OCI-LY3 (cell line): ENCODE data around the gene LUZP2.

Source experiments
- H2AFZ ChIP-seq: fragments of 200-600, 300-600 bp; shearing (Covaris generic); 2 replicates; pipeline ENCODE4 v1.6.0; 2014; ENCODE audit warnings: antibody characterized with exemption, low read depth, low read length
- H3K27ac ChIP-seq: fragments of 200-600, 300-600 bp; sonication (generic); 2 replicates; pipeline ENCODE4 v1.5.1; 2014; ENCODE audit warnings: mild to moderate bottlenecking, low read length, moderate library complexity, mixed read lengths
- H3K27me3 ChIP-seq: fragments of 200-600, 300-600 bp; sonication (generic); 2 replicates; pipeline ENCODE4 v1.6.1; 2014; ENCODE audit warnings: low read depth, low read length, mixed read lengths
- H3K36me3 ChIP-seq: fragments of 200-600, 300-600 bp; sonication (generic); replicated peaks from 2 replicates; pipeline ENCODE3; 2014; ENCODE audit warnings: low read depth, low read length, mixed read lengths
- H3K4me1 ChIP-seq: fragments of 300-600, 200-600 bp; sonication (generic); 2 replicates; pipeline ENCODE4 v1.6.1; 2014; ENCODE audit warnings: low read length, mixed read lengths
- H3K4me2 ChIP-seq: fragments of 200-600, 300-600 bp; sonication (generic); 2 replicates; pipeline ENCODE4 v1.6.1; 2014; ENCODE audit warnings: low read length, mixed read lengths
- H3K4me3 ChIP-seq: fragments of 300-600, 200-600 bp; sonication (generic); 2 replicates; pipeline ENCODE4 v1.5.1; 2014; ENCODE audit warnings: antibody characterized with exemption, mild to moderate bottlenecking, low read length, moderate library complexity
- H3K79me2 ChIP-seq: fragments of 300-600, 200-600 bp; shearing (Covaris generic); 2 replicates; pipeline ENCODE4 v1.6.1; 2014; ENCODE audit warnings: mild to moderate bottlenecking, low read length, mixed read lengths
- H3K9ac ChIP-seq: fragments of 300-600, 200-600 bp; shearing (Covaris generic); 2 replicates; pipeline ENCODE4 v1.6.0; 2014; ENCODE audit warnings: mild to moderate bottlenecking, low read length, moderate library complexity
- H3K9me3 ChIP-seq: fragments of 200-600, 300-600 bp; shearing (Covaris generic); 2 replicates; pipeline ENCODE4 v1.6.1; 2014; ENCODE audit warnings: low read length, mixed read lengths; ENCODE audit not compliant: insufficient read depth
- H4K20me1 ChIP-seq: fragments of 200-600, 300-600 bp; sonication (generic); 2 replicates; pipeline ENCODE4 v1.6.1; 2016; ENCODE audit warnings: low read length, mixed read lengths; ENCODE audit not compliant: insufficient read depth
- CTCF ChIP-seq: fragments of 200-600, 300-600 bp; sonication (generic); IDR thresholded peaks from 2 replicates; pipeline ENCODE4 v1.5.1; 2014; ENCODE audit warnings: antibody characterized with exemption, low read length, low read depth
- EZH2phosphoT487 ChIP-seq: fragments of 200-600 bp; shearing (Covaris generic); IDR thresholded peaks from 2 replicates; pipeline ENCODE4 v1.6.1; 2018; ENCODE audit warnings: antibody characterized with exemption, mixed run types, low read depth

The LUZP2 gene

GRCh38 chr11:24808173-24808572 is 311.3 kb downstream of the LUZP2 start:
- TF ChIP-seq CTCF (no peak), EZH2phosphoT487 (no peak)
- no peaks in the 10 kb centered on the region for H3K9me3 ChIP-seq
- no peak overlapping the region for H3K4me2 ChIP-seq
- H3K27ac ChIP-seq, result no peak overlapping the region
- H4K20me1 ChIP-seq, result no peaks in the 10 kb centered on the region
- no peaks in the 10 kb centered on the region for H3K79me2 ChIP-seq
- H3K4me1 ChIP-seq, result no peaks in the 10 kb centered on the region
- no peak overlapping the region for H2AFZ ChIP-seq
- H3K36me3 ChIP-seq, result no peaks in the 10 kb centered on the region
- H3K4me3 ChIP-seq, result no peak overlapping the region
- no peaks in the 10 kb centered on the region for H3K27me3 ChIP-seq
- no peak overlapping the region for H3K9ac ChIP-seq

GRCh38 chr11:24819006-24819405 is 322.2 kb downstream of the LUZP2 start:
- Histone ChIP-seq H3K79me2 (no peaks in the 10 kb centered on the region), H3K4me3 (no peak overlapping the region), H4K20me1 (no peaks in the 10 kb centered on the region), H3K27ac (no peak overlapping the region), H3K9me3 (no peaks in the 10 kb centered on the region), H3K9ac (no peak overlapping the region), H2AFZ (no peak overlapping the region), H3K4me2 (no peak overlapping the region), H3K36me3 (no peaks in the 10 kb centered on the region), H3K4me1 (peaks cover 11% of the 10 kb centered on the region), H3K27me3 (no peaks in the 10 kb centered on the region)
- TF ChIP-seq EZH2phosphoT487, result no peak
- no peak for TF ChIP-seq CTCF

- no peaks in the 10 kb centered on the region for H3K79me2 ChIP-seq
- TF ChIP-seq EZH2phosphoT487 (no peak), CTCF (no peak)
- H3K36me3 ChIP-seq, result no peaks in the 10 kb centered on the region
- H3K4me1 ChIP-seq, result peaks cover 11% of the 10 kb centered on the region
- H3K4me2 ChIP-seq, result no peak overlapping the region
- H2AFZ ChIP-seq, result no peak overlapping the region
- no peaks in the 10 kb centered on the region for H3K27me3 ChIP-seq
- no peak overlapping the region for H3K4me3 ChIP-seq
- no peaks in the 10 kb centered on the region for H4K20me1 ChIP-seq
- no peaks in the 10 kb centered on the region for H3K9me3 ChIP-seq
- no peak overlapping the region for H3K9ac ChIP-seq
- H3K27ac ChIP-seq, result no peak overlapping the region
Observed at GRCh38 chr11:24819863-24820434, 323.1 kb downstream of the LUZP2 start.

- Histone ChIP-seq H3K36me3 (no peaks in the 10 kb centered on the region), H3K27ac (no peak overlapping the region), H4K20me1 (no peaks in the 10 kb centered on the region), H3K4me2 (no peak overlapping the region), H3K9me3 (no peaks in the 10 kb centered on the region), H3K27me3 (no peaks in the 10 kb centered on the region), H3K4me3 (no peak overlapping the region), H3K4me1 (peaks cover 11% of the 10 kb centered on the region), H3K9ac (no peak overlapping the region), H3K79me2 (no peaks in the 10 kb centered on the region), H2AFZ (no peak overlapping the region)
- no peak for TF ChIP-seq CTCF
- TF ChIP-seq EZH2phosphoT487, result no peak
Observed at GRCh38 chr11:24820541-24820940, 323.7 kb downstream of the LUZP2 start.
